GM21360 (cell line): ENCODE data around the gene GHRL.

ENCODE experiments used
- ATAC-seq: cut with Tn5 transposase; IDR thresholded peaks from one replicate; pipeline ENCODE4 v1.9.1; 2021; ENCODE audit warnings: mild to moderate bottlenecking, moderate library complexity; ENCODE audit not compliant: unreplicated experiment

Gene GHRL

DNA sequence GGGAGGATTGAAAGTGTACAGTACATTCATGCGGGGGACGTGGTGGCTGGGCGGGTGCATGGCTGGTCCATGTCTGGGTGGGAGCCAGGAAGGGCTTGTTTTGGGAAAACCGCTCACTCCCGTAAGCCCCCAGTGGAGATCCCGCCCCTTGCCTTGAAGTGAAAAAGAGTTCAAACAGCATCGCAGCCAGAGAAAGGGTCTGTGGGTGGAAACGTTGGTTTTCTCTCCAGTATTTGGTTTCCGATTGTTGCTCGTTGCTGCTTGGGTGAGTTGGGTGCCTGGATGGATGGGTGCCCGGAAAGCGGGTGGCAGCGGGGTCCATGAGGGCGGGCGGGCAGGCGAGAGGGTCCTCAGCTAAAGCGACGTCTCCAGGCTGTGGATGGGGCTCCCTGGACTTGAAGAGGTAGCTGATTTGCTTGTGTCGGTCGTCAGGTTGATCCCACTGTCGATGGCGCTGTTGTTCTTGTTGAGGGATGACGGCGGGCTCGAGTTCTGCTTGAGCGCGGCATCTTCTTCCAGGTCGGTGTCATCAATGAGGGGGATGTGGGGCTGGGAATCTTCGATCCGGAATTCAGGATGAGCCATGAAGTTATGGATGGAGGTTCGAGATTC is 35.8 kb upstream of the GHRL start:
- ATAC-seq = no peak

DNA sequence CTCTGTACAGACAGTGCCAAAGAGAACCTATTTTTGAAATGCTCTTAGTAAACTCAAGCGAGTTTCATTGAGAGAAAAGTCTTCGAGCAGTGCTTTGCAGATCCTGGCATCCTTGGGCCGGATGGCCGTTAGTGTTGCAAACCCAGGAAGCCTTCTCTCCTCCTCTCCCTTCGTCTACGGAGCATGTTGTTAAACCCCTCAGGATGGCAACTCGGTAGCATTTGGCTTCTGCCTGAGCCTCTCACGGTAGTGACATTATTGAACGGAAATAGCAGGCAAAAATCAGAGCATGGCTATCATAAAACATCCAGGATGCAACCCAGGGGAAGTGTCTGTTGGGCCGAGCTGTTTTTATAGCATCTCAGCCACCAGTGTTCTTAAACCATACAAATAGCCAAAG is 34.8 kb upstream of the GHRL start:
- ATAC-seq = no peak

DNA sequence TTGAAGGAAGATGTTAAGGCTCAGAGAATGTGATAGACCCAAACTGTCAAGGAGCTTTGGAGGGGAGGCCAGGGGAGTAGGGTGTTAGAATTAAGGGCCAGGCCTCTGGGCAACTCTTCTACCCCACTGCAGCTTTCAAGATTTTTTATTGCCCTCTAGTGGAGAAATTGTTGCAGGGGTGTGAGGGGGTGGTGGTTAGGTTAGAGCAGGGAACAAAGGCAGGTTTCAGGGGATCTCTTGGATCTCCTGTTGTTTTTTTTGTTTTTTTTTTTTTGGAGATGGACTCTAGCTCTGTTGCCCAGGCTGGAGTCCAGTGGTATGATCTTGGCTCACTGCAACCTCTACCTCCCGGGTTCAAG is 29.6 kb upstream of the GHRL start:
- ATAC-seq = no peak

DNA sequence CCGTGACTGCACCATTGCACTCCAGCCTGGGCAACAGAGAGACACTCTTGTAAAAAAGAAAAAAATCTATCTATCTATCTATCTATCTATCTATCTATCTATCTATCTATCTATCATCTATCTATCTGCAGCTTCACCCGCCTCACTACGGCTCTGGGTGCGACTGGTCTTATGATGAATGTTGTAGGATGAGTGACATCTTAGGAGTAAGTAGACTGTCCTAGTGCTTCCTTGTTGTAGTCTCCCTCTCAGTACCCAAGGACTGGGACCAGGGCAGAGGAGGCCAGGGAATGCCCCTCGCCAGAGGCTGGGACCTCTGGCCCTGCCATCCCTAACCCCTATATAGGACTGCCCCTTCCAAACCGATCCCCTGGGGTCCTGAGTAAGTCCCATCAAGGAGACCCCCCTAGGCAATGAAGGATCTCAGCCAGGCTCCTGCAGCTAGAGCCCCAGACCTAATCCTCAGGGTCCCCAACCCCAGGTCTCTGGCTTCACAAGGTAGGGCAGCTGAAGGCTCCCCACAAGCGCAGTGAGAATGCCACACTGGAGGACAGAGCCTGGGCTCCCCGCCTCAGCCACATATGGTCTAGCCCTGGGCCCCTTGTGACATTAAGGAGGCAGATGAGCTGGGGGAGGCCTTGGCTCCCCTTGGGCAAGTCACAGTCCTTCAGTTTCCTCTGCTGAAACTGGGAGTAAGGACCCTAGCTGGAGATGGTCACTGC is 29.0 kb upstream of the GHRL start:
- ATAC-seq = no peak

DNA sequence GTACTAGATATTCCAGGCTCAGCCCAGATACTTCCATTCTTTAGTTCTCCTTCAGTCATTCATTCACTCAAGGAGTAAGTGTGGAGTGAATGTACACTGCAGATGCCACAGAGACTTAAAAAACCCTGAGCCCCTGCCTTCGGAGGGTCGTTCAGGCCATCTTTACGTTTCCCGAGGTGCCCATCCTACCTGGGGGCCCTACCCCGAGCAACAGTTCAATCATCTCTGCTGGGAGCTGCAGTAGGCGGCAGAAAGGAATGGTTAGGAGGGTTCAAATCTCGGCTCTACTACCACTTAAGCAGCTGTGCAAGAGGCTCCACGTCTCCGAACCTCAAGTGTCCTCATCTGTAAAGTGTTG is 27.6 kb upstream of the GHRL start:
- ATAC-seq = no peak

DNA sequence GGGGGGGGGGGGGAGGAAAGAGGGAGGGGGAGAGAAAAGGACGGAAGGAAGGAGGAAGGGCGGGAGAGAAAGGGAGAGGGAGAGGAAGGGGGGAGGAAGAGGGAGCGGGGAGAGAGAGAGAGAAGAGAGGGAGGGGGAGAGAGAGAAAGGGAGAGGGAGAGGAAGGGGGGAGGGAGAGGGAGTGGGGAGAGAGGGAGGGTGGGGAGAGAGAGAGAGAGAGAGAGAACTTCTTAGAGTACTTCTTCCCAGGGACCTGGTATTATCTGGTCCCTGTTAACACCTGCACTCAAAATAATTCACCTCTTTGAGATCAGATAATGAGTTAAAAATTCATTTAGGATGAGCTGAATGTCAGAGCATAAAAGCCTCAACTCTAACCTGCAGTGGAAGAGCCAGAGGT is 27.1 kb upstream of the GHRL start:
- no peak for ATAC-seq

DNA sequence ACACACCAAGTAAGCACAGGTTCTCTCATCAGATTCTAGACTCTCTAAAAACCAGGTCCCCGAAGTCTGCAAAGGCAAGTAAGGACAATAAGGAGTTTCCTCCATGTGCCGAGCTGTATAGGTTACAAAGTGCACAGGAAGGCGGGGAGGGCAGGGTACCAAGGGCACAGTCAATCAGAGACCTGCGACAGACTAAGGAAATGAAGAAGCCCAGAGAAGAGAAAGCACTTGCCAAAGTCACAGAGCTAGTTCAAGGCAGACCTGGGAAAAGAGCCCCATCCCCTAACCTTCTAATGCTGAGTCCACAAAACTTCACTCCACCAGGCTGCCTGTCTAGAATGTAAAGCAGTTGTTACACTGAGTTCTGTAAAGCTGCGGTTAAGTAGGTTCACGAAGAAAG is 26.5 kb upstream of the GHRL start:
- no peak for ATAC-seq

DNA sequence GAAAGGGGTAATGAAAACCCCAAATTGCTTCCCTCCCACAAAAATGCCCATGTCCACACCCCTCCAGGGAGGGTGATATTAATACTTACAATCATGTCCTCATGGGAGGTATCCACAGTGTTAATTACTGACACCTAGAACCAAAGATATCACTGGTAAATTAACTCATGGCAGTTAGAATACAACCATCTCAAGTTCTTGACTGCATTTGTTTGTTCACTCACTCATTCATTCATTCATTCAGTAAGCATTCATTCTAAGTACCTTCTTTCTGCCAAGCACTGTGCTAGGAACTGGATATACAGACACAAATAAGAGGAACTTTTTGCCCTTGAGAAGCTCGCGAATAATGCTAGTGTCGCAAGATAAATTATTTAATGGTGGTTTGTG is 25.2 kb upstream of the GHRL start:
- no peak for ATAC-seq

DNA sequence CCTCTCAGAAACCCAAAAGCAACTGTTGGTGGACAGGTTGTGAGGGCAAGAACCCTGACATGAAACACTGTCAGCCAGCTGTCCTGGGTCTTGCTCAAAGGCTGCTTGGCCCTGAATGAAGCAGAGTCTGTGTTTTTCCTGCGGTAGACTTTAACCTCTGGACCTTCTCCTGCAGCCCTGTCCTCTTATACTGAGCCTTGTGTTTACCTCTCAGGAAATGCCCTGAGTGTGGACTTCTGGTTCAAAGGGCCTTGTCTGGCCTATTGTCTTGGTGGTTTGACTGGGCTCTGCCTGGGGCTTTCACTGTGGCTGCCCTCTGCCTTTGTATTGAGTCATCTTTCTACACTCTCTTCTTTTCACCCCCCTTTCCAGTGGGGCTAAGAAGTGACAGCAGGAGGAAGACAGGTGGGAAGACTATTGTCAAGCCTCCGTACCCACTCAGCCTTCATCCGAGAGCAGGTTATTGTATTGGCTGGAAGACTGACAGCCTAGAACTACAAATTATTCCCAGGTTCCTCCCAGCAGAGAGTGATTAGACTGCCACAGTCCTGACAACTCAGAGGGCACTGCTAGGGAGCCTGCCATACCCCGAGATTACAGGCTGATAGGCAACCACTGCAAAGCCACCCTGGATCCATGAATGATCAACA is 24.7 kb upstream of the GHRL start:
- ATAC-seq = no peak

DNA sequence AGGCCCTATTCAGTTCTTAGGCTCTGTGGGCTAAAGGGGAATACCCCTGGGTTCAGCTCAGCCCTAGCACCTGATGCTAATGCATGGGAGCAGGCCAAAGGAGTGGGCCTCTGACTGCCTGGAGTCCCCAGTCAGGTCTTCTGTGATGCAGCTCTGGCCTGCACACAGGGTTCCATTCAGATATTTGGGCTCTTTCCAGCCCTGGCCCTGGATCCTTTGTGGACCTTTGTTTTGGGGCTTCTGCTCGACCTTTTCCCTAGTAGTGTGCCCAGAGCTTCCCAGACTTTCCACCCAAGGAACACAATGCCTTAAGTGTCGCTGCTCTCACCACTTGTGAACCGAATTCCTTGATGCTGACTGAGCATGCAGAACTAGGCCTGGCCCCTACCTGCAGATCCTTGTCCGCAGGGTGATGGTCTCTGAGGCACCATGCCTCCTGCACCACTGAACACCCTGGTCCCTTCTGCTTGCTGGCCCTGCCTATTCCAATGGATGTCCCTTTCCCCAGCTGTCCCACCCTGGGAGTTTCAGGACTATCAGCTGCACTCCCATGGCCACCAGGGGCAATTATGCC is 23.1 kb upstream of the GHRL start:
- no peak for ATAC-seq

DNA sequence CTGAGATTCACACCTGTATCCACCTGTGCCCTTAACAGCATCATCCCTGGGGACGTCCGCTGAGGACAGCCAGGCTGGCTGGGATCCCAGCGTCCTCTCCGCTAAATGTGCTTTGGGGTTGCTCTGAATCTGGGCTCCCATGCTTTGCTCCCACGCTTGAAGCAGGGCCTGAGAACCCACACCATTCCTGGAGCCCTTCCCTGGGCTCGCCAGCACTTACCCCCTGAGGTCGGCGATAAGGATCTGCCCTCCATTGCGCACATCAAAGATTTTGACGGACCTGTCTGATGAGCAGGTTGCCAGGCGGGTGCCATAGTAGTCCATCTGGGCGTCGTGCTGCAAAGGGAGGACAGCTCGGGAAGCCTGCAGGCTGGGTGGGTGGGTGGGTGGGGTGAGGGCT is 22.4 kb upstream of the GHRL start:
- ATAC-seq = no peak

DNA sequence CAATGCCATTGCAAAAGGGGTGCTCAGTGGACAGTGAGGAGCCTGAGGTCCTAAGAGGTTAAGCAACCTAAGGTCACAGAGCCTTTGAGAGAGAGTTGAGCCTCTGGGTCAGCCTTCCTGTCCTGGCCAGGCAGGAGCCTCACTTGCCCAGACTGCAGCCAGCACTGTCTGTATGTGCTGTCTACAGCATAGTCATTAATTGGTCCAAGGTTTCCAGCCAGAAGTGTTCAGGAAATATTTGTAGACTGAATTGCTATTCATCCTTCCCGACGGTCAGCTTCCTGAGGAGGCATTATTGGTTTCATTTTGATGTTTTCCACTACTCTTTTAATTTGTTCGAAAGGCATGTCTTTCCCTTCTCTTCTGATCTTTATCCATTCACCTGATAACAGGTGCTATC is 20.1 kb upstream of the GHRL start:
- ATAC-seq = no peak

DNA sequence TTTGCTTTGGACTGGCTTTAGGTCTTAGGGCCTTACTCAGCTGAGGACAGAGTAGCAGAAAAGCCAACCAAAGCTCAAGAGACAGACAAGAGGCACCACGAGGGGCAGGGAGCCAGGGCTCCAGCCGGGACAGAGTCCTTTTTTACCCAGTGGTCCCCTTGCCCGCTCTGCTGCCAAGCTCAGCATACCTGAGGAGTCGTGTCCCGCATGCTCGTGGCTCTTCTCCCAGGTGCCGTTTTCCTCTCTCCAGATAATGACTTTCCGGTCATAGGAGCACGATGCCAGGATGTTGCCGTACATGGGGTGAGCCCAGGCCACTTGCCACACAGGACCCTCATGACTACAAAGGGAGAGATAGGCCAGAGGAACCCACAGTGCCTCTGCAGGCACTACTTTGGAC is 19.6 kb upstream of the GHRL start:
- no peak for ATAC-seq

DNA sequence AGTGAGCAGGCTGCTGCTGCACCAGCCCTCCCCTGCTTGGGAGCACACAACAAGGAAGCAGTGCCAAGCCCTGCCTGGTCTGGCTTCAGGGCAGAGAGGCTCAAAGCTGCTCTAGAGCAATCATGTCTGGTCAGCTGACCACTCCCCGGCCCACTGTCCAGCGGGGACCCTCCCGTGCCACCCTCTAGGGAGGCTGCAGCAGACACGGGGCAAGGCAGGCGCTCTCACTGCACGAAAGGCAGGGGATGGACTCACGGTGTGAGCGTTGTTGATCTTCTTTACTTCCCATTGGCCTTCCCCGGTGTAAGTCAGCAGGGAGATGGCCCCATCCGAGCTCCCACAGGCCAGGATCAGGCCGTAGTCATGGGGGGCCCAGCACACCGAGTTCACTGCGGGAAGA is 19.0 kb upstream of the GHRL start:
- no peak for ATAC-seq

DNA sequence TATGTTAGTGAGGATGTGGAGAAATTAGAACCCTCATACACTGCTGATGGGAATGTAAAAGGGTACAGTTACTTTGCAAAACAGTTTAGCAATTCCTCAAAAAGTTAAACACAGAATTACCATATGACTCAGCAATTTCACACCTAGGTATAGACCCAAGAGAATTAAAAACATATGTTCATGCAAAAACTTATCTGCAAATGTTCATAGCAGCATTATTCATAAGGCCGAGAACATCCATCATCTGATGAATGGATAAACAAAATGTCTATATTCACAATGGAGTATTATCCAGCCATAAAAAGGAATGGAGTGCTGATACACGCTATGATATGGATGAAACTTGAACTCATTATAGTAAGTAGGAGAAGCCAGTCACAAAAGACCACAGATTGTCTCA is 17.8 kb upstream of the GHRL start:
- no peak for ATAC-seq

DNA sequence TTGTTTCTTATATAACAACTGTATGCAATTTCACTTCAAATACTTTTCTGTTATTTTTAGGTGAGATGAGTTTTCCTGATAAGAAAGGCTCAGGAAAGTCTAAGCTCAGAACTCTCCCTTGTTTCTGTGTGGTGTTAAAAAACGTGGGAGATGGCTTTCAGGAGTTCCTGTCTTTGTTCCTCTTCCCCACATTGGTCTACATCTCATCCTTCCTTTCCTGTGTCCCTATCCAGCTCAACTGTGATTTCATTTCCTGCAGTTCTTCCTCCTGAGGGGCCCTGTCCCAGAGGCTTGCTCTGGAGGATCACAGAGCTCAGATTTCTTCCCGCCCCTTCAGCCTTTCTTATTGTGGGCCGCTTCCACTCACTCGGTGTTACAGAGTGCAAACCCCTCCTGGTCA is 17.0 kb upstream of the GHRL start:
- ATAC-seq = no peak

DNA sequence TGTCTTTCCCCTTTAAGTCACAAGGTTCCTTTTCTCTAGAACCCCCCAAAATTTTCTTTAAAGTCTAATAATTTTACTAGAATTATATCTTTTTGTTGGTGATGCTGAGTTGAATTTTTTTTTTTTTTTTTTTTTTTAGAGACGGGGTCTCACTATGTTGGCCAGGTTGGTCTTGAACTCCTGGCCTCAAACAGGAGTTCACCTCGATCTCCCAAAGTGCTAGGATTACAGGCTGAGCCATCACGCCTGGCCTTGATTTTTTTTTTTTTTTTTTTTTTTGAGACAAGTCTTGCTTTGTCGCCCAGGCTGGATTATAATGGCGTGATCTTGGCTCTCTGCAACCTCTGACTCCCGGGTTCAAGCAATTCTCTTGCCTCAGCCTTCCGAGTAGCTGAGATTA is 15.9 kb upstream of the GHRL start:
- ATAC-seq = no peak

DNA sequence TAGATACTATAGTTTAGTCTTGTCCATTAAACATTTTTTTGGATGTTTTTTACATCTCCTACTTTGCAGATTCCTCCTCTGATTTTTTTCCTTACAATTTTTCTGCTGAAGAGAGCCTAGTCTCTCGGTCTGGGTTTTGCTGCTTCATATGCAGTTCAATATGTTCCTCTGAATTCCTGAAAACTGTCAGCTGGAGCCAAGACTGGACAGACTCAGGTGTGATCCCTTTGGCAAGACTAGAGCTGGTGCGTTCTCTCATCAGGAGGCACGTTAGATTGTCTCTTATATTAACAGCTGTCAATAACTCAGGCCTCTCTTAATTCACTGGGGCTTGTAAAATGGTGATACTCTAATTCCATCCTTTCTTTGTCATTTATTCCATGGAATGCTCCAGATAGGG is 13.4 kb upstream of the GHRL start:
- no peak for ATAC-seq

DNA sequence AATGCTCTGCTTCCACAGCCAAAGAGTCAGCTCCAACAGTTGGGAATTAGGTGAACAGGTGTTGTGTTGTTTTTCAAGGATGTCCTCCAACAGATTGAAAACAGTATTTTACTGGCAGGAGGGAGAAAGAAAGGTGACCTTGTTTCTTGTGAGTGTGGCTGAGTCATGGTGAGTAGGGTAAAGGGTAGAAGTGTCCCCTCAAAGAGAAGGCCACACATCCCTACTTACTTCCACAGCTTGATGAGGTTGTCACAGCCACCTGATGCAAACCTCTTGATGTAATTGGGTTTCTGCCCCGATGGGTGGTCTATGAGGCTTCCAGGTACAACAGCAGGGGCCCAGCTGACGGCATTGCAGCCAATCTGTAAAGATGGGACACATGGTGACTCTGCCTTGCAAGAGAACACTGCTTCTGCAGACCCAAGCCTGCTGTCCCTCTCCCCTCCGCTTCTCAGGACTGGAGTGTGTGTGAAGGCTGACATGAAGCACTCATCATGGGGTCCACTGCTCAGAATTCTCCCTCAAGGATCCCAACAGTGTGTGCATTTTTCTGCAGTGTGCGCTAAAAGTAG is 12.7 kb upstream of the GHRL start:
- no peak for ATAC-seq

DNA sequence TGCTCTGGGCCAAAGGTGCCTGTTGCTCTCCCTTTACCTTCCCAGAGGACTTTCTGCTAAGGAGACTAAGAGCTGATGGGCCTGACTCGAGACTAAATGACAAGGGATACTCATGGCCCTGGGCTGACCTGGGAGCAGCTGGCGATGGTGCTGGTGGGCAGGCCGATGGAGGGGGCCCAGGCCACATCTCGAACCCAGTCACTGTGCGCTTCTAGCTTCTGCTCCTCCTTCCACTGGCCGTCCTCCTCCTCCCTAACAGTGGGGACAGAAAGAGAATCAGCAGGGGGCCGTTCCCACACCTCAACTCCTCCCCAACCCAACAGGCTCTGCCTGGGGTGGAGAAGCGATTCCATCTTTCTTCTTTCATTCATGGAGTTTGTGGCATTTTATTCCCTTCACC is 12.2 kb upstream of the GHRL start:
- no peak for ATAC-seq

DNA sequence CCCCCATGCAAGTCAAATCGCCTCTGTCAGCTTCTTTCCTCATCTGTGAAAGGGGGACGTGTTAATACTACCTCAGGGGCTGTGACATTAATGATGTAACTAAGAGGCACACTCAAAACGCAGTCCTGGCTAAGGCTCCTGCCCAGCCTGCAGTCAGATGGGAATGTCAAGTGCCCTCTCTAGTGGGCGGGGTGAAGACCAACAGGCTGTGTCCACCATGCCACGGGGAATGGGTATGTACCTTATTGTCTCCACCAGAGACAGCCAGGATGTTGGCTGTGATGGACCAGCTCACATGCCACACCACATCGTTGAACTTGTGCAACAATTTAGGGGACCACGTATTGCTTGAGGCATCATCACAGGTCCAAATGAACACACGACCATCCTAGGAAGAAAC is 11.0 kb upstream of the GHRL start:
- no peak for ATAC-seq

DNA sequence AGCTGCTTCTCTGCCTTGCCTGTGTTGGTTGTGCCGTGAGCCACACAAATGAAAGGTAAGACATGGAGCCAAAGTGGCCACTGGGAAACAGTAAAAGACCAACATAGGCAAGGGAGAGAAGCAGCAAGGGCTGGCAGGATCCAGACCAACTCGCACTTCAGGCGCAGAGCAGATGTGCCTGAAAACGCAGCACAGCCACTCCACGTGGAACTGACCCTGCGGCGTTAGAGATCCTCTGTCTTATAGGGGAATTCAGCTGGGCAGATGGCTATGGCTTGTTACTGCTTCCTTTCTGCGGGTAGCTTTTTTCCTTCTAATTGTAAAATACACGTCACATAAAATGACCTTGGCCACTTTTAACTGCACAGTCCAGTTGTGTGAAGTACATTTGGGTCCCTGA is 10.4 kb upstream of the GHRL start:
- ATAC-seq = no peak
